GM19025 (cell line): Measurements from ENCODE around the gene ZBTB12.
"Not testable (repeated sequence)": the region's sequence is repeated elsewhere in the genome, so short reads cannot be mapped to it uniquely, and the experiment has no call there.

Experiments used
- ATAC-seq: cut with Tn5 transposase; IDR thresholded peaks from one replicate; pipeline ENCODE4 v1.9.1; 2021; ENCODE audit warnings: mild to moderate bottlenecking, low read depth, moderate library complexity; ENCODE audit not compliant: unreplicated experiment

ZBTB12 gene

GRCh38 chr6:31901953-31902643 lies at the start of gene ZBTB12:
TSS of gene ZBTB12 (minus strand) at chr6:31902086. CDS start at chr6:31901305, 781 bp downstream.
- no peak for ATAC-seq

- ATAC-seq = no peak
Observed at GRCh38 chr6:31949926-31950548, 48.2 kb upstream of the ZBTB12 start.

- no peak for ATAC-seq
Observed at GRCh38 chr6:31948753-31949413, 47.0 kb upstream of the ZBTB12 start.

GRCh38 chr6:31948306-31948705 lies 46.4 kb upstream of the ZBTB12 start:
- no peak for ATAC-seq

DNA sequence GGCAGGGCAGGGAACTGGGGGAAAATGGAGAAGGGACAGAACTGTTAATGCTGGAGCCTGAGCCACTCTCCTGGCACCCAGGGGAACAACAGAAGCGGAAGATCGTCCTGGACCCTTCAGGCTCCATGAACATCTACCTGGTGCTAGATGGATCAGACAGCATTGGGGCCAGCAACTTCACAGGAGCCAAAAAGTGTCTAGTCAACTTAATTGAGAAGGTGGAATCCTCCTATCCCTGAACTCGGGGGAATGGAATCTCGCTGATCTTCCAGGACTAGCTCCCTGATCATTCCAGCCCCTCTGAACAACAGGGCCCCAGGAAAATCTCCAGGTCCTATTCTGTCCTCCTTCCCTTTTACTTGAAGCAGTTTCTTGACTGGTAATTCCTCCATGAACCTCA lies 46.0 kb upstream of the ZBTB12 start:
- ATAC-seq = no peak

DNA sequence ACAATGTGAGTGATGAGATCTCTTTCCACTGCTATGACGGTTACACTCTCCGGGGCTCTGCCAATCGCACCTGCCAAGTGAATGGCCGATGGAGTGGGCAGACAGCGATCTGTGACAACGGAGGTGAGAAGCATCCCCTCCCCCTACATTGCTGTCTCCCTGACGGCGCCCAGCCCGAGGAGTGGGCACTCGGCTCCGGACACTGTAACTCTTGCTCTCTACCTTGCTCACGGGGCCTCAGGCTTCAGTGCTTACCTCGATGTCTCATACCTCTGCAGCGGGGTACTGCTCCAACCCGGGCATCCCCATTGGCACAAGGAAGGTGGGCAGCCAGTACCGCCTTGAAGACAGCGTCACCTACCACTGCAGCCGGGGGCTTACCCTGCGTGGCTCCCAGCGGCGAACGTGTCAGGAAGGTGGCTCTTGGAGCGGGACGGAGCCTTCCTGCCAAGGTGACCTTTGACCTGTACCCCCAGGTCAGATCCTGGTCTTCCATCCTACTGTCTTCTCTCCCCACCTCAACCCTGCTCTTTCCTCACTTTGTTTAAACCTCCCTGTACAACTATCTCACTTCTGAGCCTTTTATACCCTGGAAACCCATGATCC lies 45.3 kb upstream of the ZBTB12 start:
- no peak for ATAC-seq

DNA sequence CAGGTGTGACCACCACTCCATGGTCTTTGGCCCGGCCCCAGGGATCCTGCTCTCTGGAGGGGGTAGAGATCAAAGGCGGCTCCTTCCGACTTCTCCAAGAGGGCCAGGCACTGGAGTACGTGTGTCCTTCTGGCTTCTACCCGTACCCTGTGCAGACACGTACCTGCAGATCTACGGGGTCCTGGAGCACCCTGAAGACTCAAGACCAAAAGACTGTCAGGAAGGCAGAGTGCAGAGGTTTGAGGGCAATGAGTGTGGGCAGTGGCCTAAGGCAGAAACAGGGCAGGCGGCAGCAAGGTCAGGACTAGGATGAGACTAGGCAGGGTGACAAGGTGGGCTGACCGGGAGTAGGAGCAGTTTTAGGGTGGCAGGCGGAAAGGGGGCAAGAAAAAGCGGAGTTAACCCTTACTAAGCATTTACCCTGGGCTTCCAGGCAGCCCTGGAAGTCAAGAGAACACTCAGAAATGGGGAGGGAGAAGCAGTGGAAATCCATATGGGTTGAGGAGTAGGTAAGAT lies 44.5 kb upstream of the ZBTB12 start:
- ATAC-seq = no peak

- ATAC-seq = no peak
Observed at GRCh38 chr6:31945507-31946369, 43.9 kb upstream of the ZBTB12 start, which contains the start of gene CFB. TSS of gene CFB (plus strand) at chr6:31946095. CDS start at chr6:31946222, 127 bp downstream.

- ATAC-seq = no peak
Observed at GRCh38 chr6:31945154-31945506, 43.2 kb upstream of the ZBTB12 start.

- no peak for ATAC-seq
Observed at GRCh38 chr6:31943742-31944141, 41.9 kb upstream of the ZBTB12 start.

GRCh38 chr6:31940256-31940664 lies 38.4 kb upstream of the ZBTB12 start:
- ATAC-seq = no peak

DNA sequence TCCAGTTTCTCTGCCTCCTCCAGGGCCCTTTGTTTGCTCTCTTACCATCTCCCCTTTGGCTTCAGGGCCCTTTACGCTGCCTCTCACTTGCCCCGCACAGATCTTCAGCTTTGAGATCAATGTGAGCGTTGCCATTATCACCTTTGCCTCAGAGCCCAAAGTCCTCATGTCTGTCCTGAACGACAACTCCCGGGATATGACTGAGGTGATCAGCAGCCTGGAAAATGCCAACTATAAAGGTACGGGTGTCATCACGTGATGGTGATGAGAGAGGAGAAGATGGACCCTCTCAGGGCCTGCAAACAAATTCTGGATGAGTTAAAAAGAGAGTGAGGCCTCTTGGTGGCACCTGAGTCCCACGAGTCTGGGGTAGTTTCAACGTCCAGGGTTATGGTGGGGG lies 33.9 kb upstream of the ZBTB12 start:
- ATAC-seq = no peak

DNA sequence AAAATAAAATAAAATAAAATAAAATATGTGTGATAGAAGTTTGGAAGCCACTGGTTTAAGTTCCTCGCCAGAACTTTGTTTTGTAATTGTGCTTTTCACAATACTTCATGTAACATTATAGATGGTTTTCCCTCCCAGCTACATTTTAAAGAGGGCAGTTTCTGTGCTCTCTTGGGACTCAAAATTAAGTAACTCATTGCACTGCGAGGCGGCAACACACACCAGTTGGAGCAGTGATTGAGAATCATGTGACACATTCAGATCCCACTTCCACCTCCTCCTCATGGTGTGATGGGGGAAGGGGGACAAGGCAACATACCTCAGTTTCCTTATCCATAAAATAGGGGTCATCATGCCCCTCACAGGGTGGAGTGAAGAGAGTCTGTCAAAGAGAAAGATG lies 33.1 kb upstream of the ZBTB12 start:
- no peak for ATAC-seq

DNA sequence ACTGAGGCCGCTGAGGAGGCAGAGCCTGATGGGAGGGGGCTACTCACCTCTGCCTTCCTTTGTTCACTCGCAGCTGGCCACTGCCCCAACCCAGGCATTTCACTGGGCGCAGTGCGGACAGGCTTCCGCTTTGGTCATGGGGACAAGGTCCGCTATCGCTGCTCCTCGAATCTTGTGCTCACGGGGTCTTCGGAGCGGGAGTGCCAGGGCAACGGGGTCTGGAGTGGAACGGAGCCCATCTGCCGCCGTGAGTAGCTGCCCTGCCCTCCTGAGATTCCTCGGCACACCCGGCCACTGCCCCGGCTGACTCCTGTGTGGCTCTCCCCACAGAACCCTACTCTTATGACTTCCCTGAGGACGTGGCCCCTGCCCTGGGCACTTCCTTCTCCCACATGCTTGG lies 31.7 kb upstream of the ZBTB12 start:
- no peak for ATAC-seq

GRCh38 chr6:31932137-31932536 lies 30.3 kb upstream of the ZBTB12 start:
- not testable (repeated sequence) for ATAC-seq

GRCh38 chr6:31930962-31931361 lies 29.1 kb upstream of the ZBTB12 start:
- no peak for ATAC-seq

DNA sequence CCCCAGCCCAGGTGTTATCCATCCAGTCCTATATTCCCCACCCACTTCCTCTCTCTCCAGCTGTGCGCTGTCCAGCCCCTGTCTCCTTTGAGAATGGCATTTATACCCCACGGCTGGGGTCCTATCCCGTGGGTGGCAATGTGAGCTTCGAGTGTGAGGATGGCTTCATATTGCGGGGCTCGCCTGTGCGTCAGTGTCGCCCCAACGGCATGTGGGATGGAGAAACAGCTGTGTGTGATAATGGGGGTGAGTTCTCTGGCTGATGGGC lies 26.7 kb upstream of the ZBTB12 start:
- no peak for ATAC-seq

DNA sequence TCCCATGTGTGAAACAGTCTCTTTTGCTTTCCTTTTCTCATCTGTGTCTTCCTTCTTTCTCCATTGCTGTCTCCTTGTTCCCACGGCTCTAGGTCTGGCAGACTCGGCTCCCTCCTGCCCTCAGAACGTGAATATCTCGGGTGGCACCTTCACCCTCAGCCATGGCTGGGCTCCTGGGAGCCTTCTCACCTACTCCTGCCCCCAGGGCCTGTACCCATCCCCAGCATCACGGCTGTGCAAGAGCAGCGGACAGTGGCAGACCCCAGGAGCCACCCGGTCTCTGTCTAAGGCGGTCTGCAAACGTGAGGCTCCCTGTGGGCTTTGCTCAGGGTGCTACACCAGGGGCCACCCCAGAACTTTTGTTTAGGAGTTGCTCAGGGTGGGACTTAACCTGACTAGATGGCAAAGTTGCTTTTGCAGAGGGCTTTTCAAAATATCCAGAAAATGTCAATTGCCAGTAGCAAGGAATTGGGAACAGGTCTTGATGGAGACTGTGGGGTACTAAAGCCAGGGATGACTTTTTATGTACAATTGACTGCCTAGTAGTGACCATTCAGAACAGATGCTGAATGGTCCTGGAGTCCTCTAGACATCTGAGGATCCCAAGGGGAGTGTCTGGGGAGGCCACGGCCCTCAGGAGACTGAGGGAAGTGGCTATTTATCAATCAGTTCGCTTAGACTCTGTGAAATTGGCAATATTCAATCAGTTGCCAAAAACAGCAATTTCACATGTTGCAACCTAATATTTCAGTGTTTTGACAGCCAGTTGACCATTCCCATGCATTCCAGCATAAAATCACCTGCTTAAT lies 26.2 kb upstream of the ZBTB12 start:
- no peak for ATAC-seq

DNA sequence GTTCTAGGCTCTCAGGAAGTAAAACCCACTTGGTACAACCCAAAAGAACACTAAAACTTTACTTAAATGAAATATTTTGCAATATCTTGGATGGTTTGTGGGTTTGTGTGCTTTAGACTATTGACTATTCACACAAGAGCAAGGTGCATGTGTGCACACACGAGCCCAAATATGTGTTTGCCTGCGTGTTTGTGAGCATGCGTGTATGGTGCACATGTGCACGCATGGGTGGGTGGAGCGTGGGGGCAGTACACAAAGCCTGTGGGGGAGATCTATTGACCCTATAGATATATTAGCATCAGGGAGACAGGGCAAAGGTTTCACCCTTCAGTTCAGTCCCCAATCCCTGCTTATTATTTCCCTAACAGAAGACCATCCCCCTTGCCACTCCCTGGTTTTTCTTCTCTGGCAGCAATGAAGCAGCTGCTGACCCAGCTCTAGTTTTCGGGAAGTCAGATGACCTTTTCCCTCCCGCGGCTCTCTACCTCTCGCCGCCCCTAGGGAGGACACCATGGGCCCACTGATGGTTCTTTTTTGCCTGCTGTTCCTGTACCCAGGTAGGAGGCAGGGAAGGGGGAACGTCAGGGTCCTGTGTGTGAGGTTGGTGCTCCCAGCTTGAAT lies 25.5 kb upstream of the ZBTB12 start, which contains the start of gene C2:
Gene C2, plus strand, starts transcription at position 476 of the 621 bp plus-strand sequence. Its CDS starts 36 bp downstream, at position 512.
- no peak for ATAC-seq
